ENCODE results near the gene C1QBP.
"Not testable (repeated sequence)": the region's sequence is repeated elsewhere in the genome, so short reads cannot be mapped to it uniquely, and the experiment has no call there.

C1QBP gene

DNA sequence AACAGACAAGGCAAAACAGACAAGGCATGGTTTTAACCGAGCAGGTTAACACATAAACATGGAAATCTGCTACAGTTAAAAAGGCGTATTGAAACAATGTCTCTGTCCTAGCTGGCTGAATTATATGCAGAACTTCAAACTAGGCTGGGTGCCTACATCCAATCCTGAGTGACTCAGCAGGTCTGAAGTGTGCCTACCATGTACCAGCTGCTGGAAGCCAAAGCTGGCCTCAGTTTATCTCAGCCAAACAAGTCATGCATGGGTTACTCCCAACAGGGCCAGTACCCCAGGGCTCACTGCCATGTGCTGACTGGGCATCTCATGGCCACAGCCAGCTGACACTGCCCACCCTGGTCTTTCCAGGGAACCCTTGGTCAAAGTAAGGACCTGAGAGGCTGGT lies 4.0 kb downstream of the C1QBP start:
- no peaks in the 10 kb centered on the region for H3K9me2 ChIP-seq (replicated peaks; ENCODE audit: insufficient read depth, low read length)
- H3K27ac ChIP-seq (ENCODE audit: low read length), result no peak overlapping the region
- TF ChIP-seq, protein P1, sequence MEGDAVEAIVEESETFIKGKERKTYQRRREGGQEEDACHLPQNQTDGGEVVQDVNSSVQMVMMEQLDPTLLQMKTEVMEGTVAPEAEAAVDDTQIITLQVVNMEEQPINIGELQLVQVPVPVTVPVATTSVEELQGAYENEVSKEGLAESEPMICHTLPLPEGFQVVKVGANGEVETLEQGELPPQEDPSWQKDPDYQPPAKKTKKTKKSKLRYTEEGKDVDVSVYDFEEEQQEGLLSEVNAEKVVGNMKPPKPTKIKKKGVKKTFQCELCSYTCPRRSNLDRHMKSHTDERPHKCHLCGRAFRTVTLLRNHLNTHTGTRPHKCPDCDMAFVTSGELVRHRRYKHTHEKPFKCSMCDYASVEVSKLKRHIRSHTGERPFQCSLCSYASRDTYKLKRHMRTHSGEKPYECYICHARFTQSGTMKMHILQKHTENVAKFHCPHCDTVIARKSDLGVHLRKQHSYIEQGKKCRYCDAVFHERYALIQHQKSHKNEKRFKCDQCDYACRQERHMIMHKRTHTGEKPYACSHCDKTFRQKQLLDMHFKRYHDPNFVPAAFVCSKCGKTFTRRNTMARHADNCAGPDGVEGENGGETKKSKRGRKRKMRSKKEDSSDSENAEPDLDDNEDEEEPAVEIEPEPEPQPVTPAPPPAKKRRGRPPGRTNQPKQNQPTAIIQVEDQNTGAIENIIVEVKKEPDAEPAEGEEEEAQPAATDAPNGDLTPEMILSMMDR (IDR thresholded peaks at IDR 0.05; ENCODE audit: low read length), result no peak
- no peak for TF ChIP-seq EZH2phosphoT487 (IDR thresholded peaks at IDR 0.05; ENCODE audit: low read length)
- TF ChIP-seq EZH2 (optimal IDR thresholded peaks at IDR 0.05; ENCODE audit: low read depth, low read length), result no peak
- peaks cover 56% of the 10 kb centered on the region for H3K79me2 ChIP-seq (ENCODE audit: low read length)
- H3K27me3 ChIP-seq (replicated peaks; ENCODE audit: insufficient read depth, low read length), result no peaks in the 10 kb centered on the region
- peaks cover 21% of the 10 kb centered on the region for H3F3A ChIP-seq (ENCODE audit: insufficient read depth, low read length)
- H2AFZ ChIP-seq (ENCODE audit: low read length), result no peak overlapping the region
- peaks cover 19% of the 10 kb centered on the region for H3K36me3 ChIP-seq (replicated peaks; ENCODE audit: insufficient read depth, low read length)
- no peaks in the 10 kb centered on the region for H3K9me3 ChIP-seq (replicated peaks; ENCODE audit: insufficient read depth, low read length)
- no peaks in the 10 kb centered on the region for H4K20me1 ChIP-seq (ENCODE audit: insufficient read depth, low read length)
- no peak overlapping the region for H3K4me2 ChIP-seq (ENCODE audit: low read depth, low read length)
- no peak for DNase-seq
- no peak overlapping the region for H3K9ac ChIP-seq (ENCODE audit: low read length)
- no peak overlapping the region for H3K4me3 ChIP-seq (ENCODE audit: low read length)
- H3K4me1 ChIP-seq (ENCODE audit: low read length), result peaks cover 10% of the 10 kb centered on the region

DNA sequence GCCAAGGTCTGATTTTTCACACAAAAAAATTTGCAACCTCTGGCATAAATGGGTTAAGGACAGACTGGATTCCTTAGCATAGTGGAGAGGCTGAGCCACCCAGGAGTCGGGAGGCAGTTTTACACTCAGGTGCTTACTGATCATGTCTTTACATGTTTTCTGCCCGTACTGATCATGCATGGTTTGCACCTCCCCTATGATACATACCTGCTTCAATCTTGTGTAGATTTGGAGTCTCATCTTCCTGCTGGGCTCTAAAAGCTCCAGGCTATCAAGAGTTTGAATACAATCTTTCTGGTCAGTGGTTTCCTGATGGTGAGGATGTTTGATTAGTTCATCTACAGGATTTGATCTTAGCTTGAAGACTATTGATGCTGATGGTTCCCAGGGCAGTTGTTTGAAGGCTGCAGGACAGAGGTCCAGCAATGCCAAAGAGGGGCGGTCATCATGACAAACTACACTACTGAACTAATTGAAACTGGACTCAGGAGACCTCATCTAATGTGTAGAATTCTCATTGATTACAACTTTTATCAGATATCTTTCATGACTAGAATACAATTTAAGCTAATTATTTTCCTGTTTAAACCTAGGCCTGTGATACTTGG lies 6.9 kb downstream of the C1QBP start:
- no peaks in the 10 kb centered on the region for H3K4me1 ChIP-seq (ENCODE audit: low read length)
- no peaks in the 10 kb centered on the region for H3K9me2 ChIP-seq (replicated peaks; ENCODE audit: insufficient read depth, low read length)
- no peaks in the 10 kb centered on the region for H3K9me3 ChIP-seq (replicated peaks; ENCODE audit: insufficient read depth, low read length)
- H3K27ac ChIP-seq (ENCODE audit: low read length), result no peak overlapping the region
- no peak overlapping the region for H2AFZ ChIP-seq (ENCODE audit: low read length)
- H3K79me2 ChIP-seq (ENCODE audit: low read length), result peaks cover 37% of the 10 kb centered on the region
- peaks cover 19% of the 10 kb centered on the region for H3K36me3 ChIP-seq (replicated peaks; ENCODE audit: insufficient read depth, low read length)
- no peaks in the 10 kb centered on the region for H3K27me3 ChIP-seq (replicated peaks; ENCODE audit: insufficient read depth, low read length)
- no peak overlapping the region for H3K4me3 ChIP-seq (ENCODE audit: low read length)
- TF ChIP-seq, protein P1 (IDR thresholded peaks at IDR 0.05; ENCODE audit: low read length), result no peak
- TF ChIP-seq EZH2phosphoT487 (IDR thresholded peaks at IDR 0.05; ENCODE audit: low read length), result no peak
- H4K20me1 ChIP-seq (ENCODE audit: insufficient read depth, low read length), result no peaks in the 10 kb centered on the region
- H3K9ac ChIP-seq (ENCODE audit: low read length), result no peak overlapping the region
- H3K4me2 ChIP-seq (ENCODE audit: low read depth, low read length), result no peak overlapping the region
- no peak for DNase-seq
- H3F3A ChIP-seq (ENCODE audit: insufficient read depth, low read length), result peaks cover 21% of the 10 kb centered on the region

DNA sequence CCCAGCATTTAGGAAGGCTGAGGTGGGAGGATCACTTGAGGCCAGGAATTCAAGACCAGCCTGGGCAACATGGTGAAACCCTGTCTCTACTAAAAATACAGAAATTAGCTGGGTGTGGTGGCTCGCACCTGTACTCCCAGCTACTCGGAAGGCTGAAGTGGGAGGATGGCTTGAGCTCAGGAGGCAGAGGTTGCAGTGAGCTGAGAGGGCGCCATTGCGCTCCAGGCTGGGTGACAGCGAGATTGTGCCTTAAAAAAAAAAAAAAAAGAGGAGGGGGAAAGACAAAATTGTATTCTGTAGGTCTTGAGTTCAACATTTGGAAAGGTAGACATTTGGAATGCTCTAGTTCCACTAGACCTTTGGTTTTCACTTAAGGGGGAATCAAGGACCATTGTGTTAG lies 7.7 kb downstream of the C1QBP start:
- not testable (repeated sequence) for H3K4me1 ChIP-seq (ENCODE audit: low read length); H3K27ac ChIP-seq (ENCODE audit: low read length); DNase-seq; H3K9ac ChIP-seq (ENCODE audit: low read length); H3K9me2 ChIP-seq (replicated peaks; ENCODE audit: insufficient read depth, low read length); H3K27me3 ChIP-seq (replicated peaks; ENCODE audit: insufficient read depth, low read length); H3K4me2 ChIP-seq (ENCODE audit: low read depth, low read length); H3K9me3 ChIP-seq (replicated peaks; ENCODE audit: insufficient read depth, low read length); H3K4me3 ChIP-seq (ENCODE audit: low read length); H2AFZ ChIP-seq (ENCODE audit: low read length); H4K20me1 ChIP-seq (ENCODE audit: insufficient read depth, low read length)
- Histone ChIP-seq H3F3A (ENCODE audit: insufficient read depth, low read length) (peaks cover 21% of the 10 kb centered on the region), H3K36me3 (replicated peaks; ENCODE audit: insufficient read depth, low read length) (peaks cover 20% of the 10 kb centered on the region), H3K79me2 (ENCODE audit: low read length) (peaks cover 29% of the 10 kb centered on the region)

DNA sequence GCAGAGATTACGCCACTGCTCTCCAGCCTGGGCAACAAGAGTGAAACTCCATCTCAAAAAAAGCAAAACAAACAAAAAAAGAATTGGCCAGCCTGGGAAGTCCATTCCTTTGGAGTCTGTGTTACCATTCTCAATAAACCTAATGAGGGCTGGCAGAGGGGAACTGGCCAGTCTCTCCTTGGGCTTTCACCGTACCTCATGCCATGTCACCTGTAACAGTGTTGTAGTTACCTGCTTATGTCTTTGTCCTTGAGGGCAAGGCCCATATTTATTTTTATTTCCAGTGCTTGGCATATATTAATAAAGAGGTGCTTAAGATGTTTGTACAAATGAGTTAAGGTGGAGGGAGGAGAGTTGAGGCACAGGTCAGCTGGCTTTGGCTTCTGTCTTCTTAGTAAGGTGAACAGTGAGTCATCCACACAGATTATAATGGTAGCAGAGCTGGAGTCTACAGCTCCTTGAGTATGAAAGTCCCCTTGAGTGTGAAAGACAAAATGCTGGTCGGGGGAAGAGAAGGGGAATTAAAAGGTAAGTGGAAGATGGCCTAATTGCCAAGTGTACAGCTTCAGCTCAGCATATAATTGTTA lies 8.4 kb downstream of the C1QBP start:
- Histone ChIP-seq H3K9me2 (replicated peaks; ENCODE audit: insufficient read depth, low read length) (no peaks in the 10 kb centered on the region), H3K4me2 (ENCODE audit: low read depth, low read length) (no peak overlapping the region), H4K20me1 (ENCODE audit: insufficient read depth, low read length) (no peaks in the 10 kb centered on the region), H2AFZ (ENCODE audit: low read length) (no peak overlapping the region), H3F3A (ENCODE audit: insufficient read depth, low read length) (peaks cover 21% of the 10 kb centered on the region), H3K79me2 (ENCODE audit: low read length) (peaks cover 23% of the 10 kb centered on the region), H3K27ac (ENCODE audit: low read length) (no peak overlapping the region), H3K27me3 (replicated peaks; ENCODE audit: insufficient read depth, low read length) (no peaks in the 10 kb centered on the region), H3K4me3 (ENCODE audit: low read length) (no peak overlapping the region), H3K36me3 (replicated peaks; ENCODE audit: insufficient read depth, low read length) (peaks cover 19% of the 10 kb centered on the region), H3K9me3 (replicated peaks; ENCODE audit: insufficient read depth, low read length) (no peaks in the 10 kb centered on the region), H3K4me1 (ENCODE audit: low read length) (no peaks in the 10 kb centered on the region), H3K9ac (ENCODE audit: low read length) (no peak overlapping the region)
- DNase-seq, result no peak
- TF ChIP-seq EZH2phosphoT487 (IDR thresholded peaks at IDR 0.05; ENCODE audit: low read length), result no peak
- TF ChIP-seq, protein P1 (IDR thresholded peaks at IDR 0.05; ENCODE audit: low read length), result no peak
- no peak for TF ChIP-seq EZH2 (optimal IDR thresholded peaks at IDR 0.05; ENCODE audit: low read depth, low read length)

Measured in MM.1S (cell line).